ENCODE measurements around the gene VPS33B.

GRCh38 chr15:91027677-91028076, 5.3 kb upstream of the VPS33B start:
- TF ChIP-seq CTCF (IDR thresholded peaks at IDR 0.05; ENCODE audit: insufficient read depth, low read depth, low read length) (no peak), EZH2 (IDR thresholded peaks at IDR 0.05; ENCODE audit: insufficient read depth, low read length) (no peak)
